Kidney (tissue), 14 donors: Measurements from ENCODE around the gene ARL5C. TPM values are rescaled to one million over a fixed set of nuclear protein-coding genes. Genes with fewer than 3 reads are reported as not detected.
"Not testable (repeated sequence)": the region's sequence is repeated elsewhere in the genome, so short reads cannot be mapped to it uniquely, and the experiment has no call there.

ENCODE experiments used
- DNase-seq, 5 donors: peaks; one replicate each; pipeline ENCODE4 v3.0.0-alpha.2; 2013 to 2020
- FAIRE-seq: peaks from 2 replicates; lab custom pipeline; 2012; peaks lifted over from hg19 to GRCh38; lab: Jason Lieb, UNC
- H3K27ac ChIP-seq, 2 donors: one replicate each; pipeline ENCODE4 v1.7.0; 2013; ENCODE audit warnings: low read depth in 2 of 2, low read length in 2 of 2, inconsistent platforms in 1 of 2
- H3K27me3 ChIP-seq: one replicate; pipeline ENCODE4 v1.7.1; 2013; ENCODE audit warnings: low read length, inconsistent platforms; ENCODE audit not compliant: control insufficient read depth, insufficient read depth
- H3K36me3 ChIP-seq, 3 donors: one replicate each; pipeline versions ENCODE4 v1.7.0 to v1.7.1; 2013; ENCODE audit warnings: low read length in 3 of 3, control low read depth in 1 of 3, inconsistent platforms in 1 of 3; ENCODE audit not compliant: insufficient read depth in 3 of 3, control insufficient read depth in 2 of 3
- H3K4me1 ChIP-seq, 3 donors: one replicate each; pipeline versions ENCODE4 v1.7.0 to v1.7.1; 2013; ENCODE audit warnings: low read length in 3 of 3, inconsistent platforms in 1 of 3, low read depth in 1 of 3; ENCODE audit not compliant: control insufficient read depth in 2 of 3, insufficient read depth in 2 of 3
- H3K4me3 ChIP-seq, 3 donors: one replicate each; pipeline versions ENCODE4 v1.7.0 to v1.8.1; 2013; ENCODE audit warnings: low read length in 3 of 3, control low read depth in 1 of 3, inconsistent platforms in 1 of 3
- H3K9ac ChIP-seq, 3 donors: one replicate each; pipeline versions ENCODE4 v1.7.0 to v1.7.1; 2013; ENCODE audit warnings: low read length in 3 of 3, control low read depth in 1 of 3, inconsistent platforms in 1 of 3
- H3K9me3 ChIP-seq, 3 donors: one replicate each; pipeline versions ENCODE4 v1.7.0 to v1.7.1; 2013; ENCODE audit warnings: low read length in 3 of 3, control low read depth in 1 of 3, inconsistent platforms in 1 of 3; ENCODE audit not compliant: control insufficient read depth in 2 of 3, insufficient read depth in 1 of 3
- CTCF ChIP-seq: IDR thresholded peaks from 3 replicates; pipeline ENCODE4 v1.5.1; 2012; ENCODE audit warnings: mild to moderate bottlenecking, moderate library complexity, borderline replicate concordance; ENCODE audit not compliant: insufficient read depth; ENCODE audit errors: extremely low read depth
- intact Hi-C: fragments of 100-400 bp; cut with DNase I; formaldehyde crosslinking; loops from one replicate; pipeline ENCODE4 v1.11.1; 2022
- polyA plus RNA-seq: library from polyadenylated mRNA; stranded (reverse); fragments of 350-450 nt; fragmentation: Illumina TruSeq; extraction: RNeasy Lipid Tissue Mini Kit (QIAGEN cat#74804); gene quantifications from one replicate; pipeline ENCODE4 v1.2.3, GENCODE V29; 2014; ENCODE audit warnings: low read depth, low replicate concordance; ENCODE audit not compliant: insufficient read depth
- total RNA-seq: library from RNA; stranded (reverse); fragmentation: NEBNext Ultra II Directional; extraction: Animal tissue kit (Norgen Biotek cat#: 25700); gene quantifications from one replicate; pipeline ENCODE4 v1.2.1, GENCODE V29; 2021
- donor health status: control.
- donor health status: control.
- donor health status: control.
- donor health status: control.
- donor health status: control.
- donor health status: DM: yes; HTN: yes; CAD: no.
- donor health status: Normal renal cell carcinoma (clear cell type).

The ARL5C gene
- total and polyA plus RNA-seq, 2 donors from 2014 or later = not detected

GRCh38 chr17:39169101-39169500, 3.1 kb upstream of the ARL5C start:
- H3K9ac ChIP-seq = no peak overlapping the region
- H3K4me1 ChIP-seq = peaks cover 0 to 8% (median 0%) of the 10 kb centered on the region in 3 donors
- DNase-seq (no peak), FAIRE-seq (no peak)
- intact Hi-C loops = no loop called here
- no peaks in the 10 kb centered on the region for H3K9me3 ChIP-seq
- no peaks in the 10 kb centered on the region for H3K27me3 ChIP-seq
- no peaks in the 10 kb centered on the region for H3K36me3 ChIP-seq
- no peak overlapping the region for H3K4me3 ChIP-seq
- TF ChIP-seq CTCF = no peak
- no peak overlapping the region for H3K27ac ChIP-seq

- H3K27ac ChIP-seq, H3K4me1 ChIP-seq, intact Hi-C loops, H3K9ac ChIP-seq, DNase-seq, H3K4me3 ChIP-seq, H3K9me3 ChIP-seq, FAIRE-seq, H3K36me3 ChIP-seq, H3K27me3 ChIP-seq: not testable (repeated sequence)
Measured at GRCh38 chr17:39168503-39168902, 2.5 kb upstream of the ARL5C start.

GRCh38 chr17:39167476-39167875, 1.5 kb upstream of the ARL5C start:
- no peaks in the 10 kb centered on the region for H3K9me3 ChIP-seq
- intact Hi-C loops = no loop called here
- H3K4me3 ChIP-seq = no peak overlapping the region
- no peak for FAIRE-seq
- H3K4me1 ChIP-seq = peaks cover 0 to 8% (median 0%) of the 10 kb centered on the region in 3 donors
- no peak overlapping the region for H3K27ac ChIP-seq
- TF ChIP-seq CTCF = no peak
- H3K9ac ChIP-seq = no peak overlapping the region
- H3K36me3 ChIP-seq = no peaks in the 10 kb centered on the region
- no peaks in the 10 kb centered on the region for H3K27me3 ChIP-seq
- DNase-seq = no peak

DNA sequence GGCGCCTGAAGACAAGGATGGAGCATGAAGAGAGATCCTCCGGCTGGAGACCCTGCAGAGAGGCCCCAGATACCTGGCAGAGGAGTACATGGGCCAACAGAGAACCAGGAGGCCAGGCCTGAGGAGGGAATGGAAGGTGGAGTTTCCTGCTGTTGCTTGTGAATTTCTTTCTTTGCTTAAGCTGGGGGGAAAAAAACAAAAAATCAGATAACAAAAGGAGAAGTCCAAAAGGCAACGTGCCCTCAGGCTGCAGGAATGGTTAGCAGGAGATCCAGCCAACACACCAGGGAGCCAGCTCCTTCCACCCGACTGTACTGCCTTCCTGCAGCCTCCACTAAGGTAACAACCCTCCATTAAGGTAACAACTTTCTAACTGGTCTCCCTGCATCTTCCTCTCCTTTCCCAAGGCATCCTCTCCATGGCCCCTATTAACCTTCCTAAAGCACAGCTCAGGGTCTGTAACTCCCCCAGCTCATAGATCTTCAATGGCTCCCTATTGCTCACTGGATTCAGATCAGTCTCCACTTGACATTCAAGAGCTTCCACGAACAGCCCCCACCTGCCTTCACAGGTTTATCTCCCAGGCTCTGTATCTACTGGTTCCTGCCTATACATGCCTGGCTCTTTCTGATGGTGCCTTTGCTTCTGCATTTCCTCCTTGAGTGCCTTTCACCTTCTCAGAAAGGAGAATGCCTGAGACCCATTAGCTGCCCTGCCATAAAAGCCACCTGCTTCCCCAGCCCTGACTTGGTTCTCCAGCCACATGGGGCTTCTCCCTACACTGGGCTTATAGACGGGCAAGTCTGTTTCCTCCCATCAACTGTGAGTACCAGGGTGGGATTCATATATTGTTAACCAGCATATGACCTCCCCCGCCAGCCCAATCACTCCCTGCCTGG, 725 bp upstream of the ARL5C start:
- DNase-seq (no peak), FAIRE-seq (no peak)
- no peak overlapping the region for H3K9ac ChIP-seq
- H3K27ac ChIP-seq = no peak overlapping the region
- intact Hi-C loops = no loop called here
- TF ChIP-seq CTCF = no peak
- no peaks in the 10 kb centered on the region for H3K9me3 ChIP-seq
- peaks cover 0 to 8% (median 0%) of the 10 kb centered on the region in 3 donors for H3K4me1 ChIP-seq
- H3K27me3 ChIP-seq = no peaks in the 10 kb centered on the region
- H3K4me3 ChIP-seq = no peak overlapping the region
- no peaks in the 10 kb centered on the region for H3K36me3 ChIP-seq
